IMR-90 (cell line): ENCODE measurements around the gene DAPK1. TPM values are rescaled to one million over a fixed set of nuclear protein-coding genes. Genes with fewer than 3 reads are reported as not detected.

Experiments
- microRNA-seq, 2 experiments: library from miRNA; stranded (forward) in 1 of 2; unstranded in 1 of 2; fragments of 10-50 nt in 1 of 2; fragments of <30 nt in 1 of 2; gene quantifications in 1 of 2; microRNA quantifications in 1 of 2; one replicate each; pipeline versions ENCODE3 to v1.1.0; 2013 to 2020; ENCODE audit not compliant: insufficient read depth in 1 of 2, insufficient read length in 1 of 2, unreplicated experiment in 1 of 2
- polyA plus RNA-seq, 3 experiments: library from polyadenylated mRNA; depleted of rRNA; stranded (reverse); fragments of >200 nt; gene quantifications; 2 replicates each; pipeline ENCODE4 v1.2.3, GENCODE V29; 2012; ENCODE audit warnings: low replicate concordance in 1 of 3
- small RNA-seq, 5 experiments: library from RNA; depleted of rRNA; stranded (forward); fragments of <200 nt; gene quantifications; one replicate each; pipeline ENCODE3, GENCODE V24; 2012
- total RNA-seq: library from RNA; depleted of rRNA; stranded (reverse); fragments of >200 nt; gene quantifications from 2 replicates; pipeline ENCODE4 v1.2.3, GENCODE V29; 2012; rRNA removed

DAPK1 gene
- total and polyA plus RNA-seq, 2 of the 4 experiments (the other 2 are of a cell fraction): under 0.01 to 0.03 TPM

Small RNAs within 50 kb of the gene (microRNA-seq; reads per million reads assigned to microRNA genes)
- not detected for gene AL161787.1 (ENCODE audit: insufficient read depth, insufficient read length)

Small RNAs within 50 kb of the gene (small RNA-seq; reads per million reads assigned to genes)
- 0 to 7.8 (median 0.14) reads per million in 5 experiments for gene AL161787.1

Other genes starting within 250 kb of the DAPK1 start
- gene CTSL, start 228.3 kb downstream of the DAPK1 start, total RNA-seq: 57.0 and 89.7 TPM in 2 replicates
- 104 and 112 TPM in 2 replicates for gene CTSL, start 228.3 kb downstream of the DAPK1 start, polyA plus RNA-seq (2012; rRNA removed)